NCI-H146 (cell line): ENCODE results near the gene FOXG1.

Experiments used
- DNase-seq: peaks from one replicate; lab custom pipeline; 2025; lab: John Stamatoyannopoulos, UW

Gene FOXG1

DNA sequence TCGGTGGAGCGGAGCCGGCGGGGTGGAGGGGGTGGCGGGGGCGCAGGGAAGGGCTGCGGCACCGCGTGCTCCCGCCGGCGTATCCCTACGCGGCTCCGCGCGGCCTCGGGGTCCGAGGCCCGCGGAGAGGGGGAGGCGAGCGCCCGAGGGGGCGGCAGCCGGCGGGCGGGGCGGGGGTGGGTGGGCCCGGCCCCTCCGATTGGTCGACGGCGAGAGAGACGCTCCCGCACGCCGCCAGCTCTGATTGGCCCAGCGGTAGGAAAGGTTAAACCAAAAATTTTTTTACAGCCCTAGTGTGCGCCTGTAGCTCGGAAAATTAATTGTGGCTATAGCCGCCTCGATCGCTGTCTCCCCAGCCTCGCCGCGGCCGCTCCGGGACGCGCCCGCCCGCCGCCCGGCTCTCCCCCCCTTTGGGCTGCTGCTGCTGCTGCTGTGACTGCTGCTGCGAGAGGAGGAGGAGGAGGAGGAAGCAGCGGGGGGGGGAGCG is at the start of gene FOXG1:
Gene FOXG1 (plus strand): TSS at position 319 of the 487 bp plus-strand sequence. CDS start 493 bp downstream, outside the sequence.
- DNase-seq: no peak

DNA sequence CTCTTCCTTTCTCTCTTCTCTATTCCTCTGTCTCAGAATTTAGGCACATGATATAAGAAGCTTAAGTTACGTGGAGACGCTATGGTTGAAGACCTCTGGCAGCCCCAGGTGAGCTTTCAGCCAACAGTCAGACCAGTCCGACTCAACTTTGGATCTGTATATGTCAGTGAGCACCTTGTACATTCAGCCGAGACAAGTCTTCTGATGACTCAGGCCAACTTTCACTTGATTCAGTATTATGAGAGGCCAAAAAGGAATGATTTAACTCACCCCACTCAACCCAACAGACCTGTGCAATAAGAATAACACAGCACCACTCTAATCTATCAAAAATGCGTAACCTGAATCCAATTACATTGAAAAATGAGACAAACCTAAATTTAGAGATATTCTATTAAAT is 47.5 kb upstream of the FOXG1 start:
- no peak for DNase-seq

DNA sequence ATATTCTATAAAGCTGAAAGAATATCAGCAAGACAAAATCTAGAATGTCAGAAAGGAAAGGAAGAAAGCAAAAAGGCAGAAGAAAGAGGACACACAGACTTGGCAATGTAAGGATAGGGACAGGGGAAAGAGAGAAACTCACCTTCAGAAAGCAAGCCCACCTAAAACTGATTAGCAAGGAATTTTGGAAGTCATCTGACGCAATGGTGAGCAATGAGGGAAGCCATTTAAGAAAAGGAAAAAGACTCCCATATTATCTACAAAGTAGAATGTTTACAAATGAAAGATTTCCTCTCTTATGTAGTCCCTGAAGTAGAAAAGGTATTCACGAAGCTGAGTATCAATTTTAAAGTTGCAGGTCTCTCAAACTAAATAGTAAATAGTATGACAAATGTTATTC is 35.2 kb upstream of the FOXG1 start:
- DNase-seq: no peak

DNA sequence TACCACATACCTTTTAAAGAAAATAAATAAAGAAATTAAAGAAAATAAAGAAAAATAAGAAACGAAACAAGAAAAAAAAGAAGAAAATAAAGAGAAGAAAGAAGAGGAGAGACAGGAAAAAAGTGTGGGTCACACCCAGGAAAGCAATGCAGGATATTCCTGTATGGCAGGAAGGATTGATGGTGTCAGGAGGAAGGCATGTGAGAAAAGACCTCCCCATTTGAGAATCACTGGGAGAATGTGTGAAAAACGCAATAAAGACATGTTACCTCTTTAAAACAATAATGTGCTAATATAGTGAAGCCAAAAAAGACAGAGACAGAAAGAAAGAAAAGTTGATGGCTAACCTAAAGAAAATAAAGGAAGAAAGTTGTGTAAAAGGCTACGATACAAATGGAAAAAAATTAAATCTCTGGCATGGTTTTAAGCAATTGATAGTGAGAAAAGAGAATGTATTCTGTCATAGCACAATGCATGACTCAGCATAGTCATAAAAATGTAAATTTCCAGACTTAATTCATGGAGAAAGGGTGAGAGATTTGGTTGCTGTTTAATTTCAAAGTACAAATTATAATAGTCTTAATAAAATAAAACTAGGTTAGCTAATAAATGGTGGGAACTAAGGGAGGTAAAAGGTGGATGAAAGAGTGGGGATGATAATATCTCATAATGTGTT is 24.3 kb upstream of the FOXG1 start:
- no peak for DNase-seq

DNA sequence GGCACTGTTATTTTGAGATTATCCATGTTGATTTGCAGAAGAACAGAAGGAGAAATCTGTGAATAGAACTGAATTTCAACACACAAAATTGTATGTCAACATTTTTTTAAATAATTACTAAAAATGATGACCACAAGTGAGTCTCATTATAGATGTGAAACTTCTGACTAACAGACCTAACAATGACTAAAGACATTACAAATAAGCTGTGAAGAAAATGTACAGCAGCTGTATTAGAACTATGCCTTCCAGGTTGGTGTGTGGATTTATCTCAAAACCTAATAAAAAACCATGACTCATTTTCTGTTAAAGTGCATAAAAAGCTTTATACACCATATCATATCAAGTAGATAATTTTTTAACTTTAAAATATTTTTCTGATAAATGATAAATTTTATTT is 22.5 kb upstream of the FOXG1 start:
- DNase-seq: peak; percentile 56

DNA sequence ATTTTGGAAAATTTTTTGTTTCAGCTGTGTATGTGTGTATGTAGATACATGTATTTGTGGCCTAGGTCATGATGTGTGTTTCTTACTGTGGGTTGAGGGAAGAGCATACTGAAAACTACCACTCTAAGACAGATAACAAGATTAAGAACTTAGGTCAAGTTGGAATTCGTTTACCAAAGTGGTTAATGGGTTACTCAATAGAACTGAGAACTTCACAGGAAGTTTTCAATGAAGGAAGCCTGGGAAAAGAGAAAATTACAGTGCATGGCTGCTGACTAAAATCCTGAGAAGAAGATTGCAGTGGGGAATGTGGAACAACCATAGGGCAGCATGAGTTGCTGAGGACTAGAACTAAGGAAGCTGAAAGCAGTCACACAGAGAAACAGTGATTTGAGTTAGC is 21.4 kb upstream of the FOXG1 start:
- no peak for DNase-seq

DNA sequence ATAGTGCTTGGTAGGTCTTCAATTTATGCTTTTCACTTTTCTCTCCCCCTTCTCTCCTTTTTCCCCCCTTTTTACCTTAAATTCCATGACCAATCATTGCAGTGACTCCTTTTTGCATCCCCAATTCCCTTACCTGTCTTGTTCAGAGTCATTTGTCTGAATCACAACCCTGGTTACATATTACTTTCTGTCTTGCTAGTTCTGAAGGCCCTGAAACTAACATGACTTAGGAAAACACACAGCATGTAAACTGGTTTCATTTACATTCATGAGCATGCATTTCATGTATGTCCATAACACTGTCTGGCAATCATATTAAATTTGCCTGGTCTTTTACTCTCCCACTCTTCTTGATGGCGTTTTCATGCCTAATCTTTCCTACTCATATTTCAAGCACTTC is 20.3 kb upstream of the FOXG1 start:
- DNase-seq: no peak

DNA sequence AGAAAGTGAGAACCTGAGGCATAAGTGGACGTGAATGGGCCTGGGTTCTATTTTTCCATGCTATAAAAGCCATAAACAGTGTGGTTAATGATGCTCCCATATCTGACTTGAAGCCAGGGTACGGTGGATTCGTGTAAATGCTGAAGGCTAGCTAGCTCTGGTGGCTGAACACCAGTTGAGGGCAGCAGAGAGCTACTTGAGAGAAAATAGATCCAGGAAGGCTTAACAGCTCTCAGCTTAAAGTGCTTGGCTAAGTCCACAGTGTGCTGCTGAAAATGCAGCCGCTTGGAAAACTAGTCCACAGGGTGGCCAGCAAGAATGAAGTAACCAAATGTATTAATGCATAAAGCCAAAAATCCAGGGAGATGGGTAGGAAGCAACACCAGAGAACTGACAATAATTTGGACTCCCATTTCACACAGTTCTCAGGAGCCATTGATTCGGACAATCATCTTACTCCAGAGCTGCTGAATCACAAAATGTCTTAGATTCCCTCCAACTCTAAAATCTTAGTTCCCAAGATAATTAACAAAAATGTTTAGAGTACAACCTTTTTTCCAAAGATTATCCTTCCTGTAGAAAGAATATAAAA is 15.0 kb upstream of the FOXG1 start:
- peak; percentile 92 for DNase-seq

DNA sequence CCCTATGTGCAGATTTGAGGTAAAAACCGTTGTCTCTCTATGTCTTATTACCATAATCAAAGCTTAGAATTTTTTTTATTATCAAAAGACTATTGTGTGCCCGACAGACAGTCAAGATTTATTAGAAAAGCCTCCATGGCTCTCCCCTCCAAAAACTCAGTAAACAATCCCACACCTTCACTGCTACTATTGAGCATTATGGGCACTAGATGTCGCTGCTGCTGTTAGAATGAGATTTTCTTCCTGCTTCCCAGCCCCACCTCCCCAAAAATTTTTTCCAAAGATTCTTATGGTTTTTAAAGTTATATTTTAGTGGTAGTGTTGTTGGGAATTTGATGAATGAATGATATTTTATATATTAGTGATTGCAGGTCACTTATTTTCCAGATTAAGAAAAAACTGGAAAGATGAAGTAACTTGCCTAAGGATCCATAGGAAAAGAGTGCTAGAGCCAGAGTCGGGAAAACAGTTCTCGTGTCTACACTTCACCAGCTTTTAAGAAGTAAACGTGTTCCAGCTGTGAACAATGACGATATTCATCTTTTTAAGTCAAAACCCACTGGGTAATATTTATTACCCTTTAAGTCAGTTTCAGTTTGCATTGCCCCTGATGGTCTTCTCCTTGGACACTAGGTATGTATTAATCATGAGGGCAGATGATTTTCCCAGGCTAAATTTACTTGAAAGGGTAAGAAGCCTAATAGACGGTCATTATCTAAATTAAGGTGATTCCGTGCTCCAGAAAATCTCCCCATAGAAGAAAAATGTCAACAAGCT is 12.2 kb upstream of the FOXG1 start:
- DNase-seq: peak; percentile 90

DNA sequence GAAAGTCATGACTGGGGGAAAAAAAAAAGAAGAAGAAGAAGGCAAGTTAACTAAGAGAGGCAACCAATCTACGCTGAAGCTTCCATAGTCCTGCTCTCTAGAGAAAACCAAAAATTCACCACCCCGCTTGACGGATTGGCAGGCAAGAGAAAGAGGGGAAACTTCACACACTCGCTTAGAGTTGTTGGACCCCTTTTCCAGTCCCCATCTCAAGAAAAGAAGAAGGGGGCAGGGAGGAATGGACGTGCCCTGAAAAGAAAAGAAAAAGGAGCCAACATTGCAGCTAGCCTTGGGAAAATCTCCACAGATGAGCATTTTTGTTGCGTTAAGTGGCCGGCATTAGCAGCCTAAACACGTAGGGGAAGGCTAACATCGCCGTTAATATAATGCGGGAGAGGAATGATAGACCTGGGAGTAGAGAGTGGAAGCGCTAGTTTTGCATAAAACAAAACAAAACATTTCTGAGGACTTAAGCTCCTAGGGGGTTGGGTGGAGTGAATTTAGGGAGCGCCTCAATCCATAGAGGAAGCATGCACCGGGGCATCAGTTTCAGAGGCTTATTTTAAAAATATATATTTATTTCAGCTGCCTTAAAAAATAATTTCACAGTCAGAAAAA is 11.3 kb upstream of the FOXG1 start:
- DNase-seq: peak; percentile 27

DNA sequence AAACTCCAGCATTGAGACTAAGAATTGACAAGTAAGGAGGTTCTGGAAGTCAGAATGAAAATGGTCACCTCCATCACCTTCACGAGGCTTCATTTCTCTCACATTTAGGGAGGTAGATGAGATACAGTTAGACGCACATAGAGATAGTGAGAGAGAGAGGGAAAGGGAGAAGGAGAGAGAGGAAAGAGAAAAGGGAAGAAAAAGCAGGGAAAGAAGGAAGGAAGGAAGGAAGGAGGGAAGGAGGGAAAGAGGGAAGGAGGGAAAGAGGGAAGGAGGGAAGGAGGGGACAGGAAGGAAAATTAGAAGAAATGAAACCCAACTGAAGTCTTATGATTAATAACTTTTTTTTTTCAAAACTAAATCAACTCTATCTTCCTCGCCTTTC is 10.7 kb upstream of the FOXG1 start:
- DNase-seq: no peak

DNA sequence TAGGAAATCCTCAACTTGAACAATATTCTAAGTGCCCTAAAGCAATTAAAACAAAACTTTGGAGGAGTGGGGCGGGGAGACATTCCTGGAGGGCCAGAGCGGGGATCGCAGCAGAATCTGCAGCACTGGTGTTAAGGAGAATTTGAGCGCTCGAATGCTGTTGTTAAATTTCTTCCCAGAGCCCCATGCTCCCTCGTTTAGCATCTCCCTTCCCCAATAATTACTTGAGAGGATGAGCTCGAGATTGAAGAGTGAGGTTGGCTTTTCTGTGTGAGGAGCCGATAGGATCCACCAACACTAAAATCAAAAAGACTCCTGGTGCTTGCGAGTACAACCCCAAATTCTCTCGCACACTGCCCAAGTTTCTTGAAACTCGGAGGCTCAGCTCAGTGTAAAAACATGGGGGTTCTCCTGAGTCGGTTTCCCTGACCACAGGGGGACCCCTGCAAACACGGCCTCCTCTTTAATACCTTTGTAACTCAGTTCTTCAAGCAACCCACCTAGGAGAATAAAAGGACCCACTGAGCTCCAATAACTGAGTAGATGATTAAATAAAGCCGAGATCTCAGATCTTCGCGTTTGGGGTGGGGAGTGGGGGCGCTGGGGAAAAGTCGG is 10.2 kb upstream of the FOXG1 start:
- DNase-seq: no peak

DNA sequence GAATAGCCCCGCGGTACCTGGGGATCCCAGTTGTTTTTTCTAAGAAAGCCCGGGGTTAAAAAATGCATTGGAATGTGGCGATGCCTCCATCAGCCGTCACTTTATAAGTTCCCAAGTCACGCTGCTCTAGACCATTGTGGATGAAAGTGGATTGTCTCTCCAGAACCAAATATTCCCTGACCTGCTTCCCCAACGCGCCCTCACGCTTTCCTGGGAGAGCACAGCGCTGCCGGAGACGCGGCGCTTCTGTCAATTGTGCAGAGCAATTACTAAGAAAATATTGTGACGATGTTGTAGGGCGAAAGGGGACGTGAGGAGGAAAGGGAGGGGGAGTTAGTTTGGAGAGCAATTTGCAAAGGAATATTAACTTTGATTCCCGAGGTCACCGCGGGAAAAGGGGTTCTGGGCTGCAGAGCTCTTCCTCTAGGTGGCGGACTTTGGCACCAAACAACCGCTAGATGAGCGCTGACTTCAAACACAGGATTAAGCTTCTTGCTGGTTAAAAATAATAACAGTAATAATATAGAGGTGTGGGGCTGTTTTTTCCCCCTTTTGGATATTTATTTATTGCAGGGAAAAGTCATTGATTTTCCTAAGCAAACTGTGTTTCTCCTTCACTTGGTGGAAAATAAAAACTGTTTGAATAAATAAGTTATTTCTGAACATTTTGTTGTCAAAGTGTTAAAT is 9.6 kb upstream of the FOXG1 start:
- DNase-seq: no peak

DNA sequence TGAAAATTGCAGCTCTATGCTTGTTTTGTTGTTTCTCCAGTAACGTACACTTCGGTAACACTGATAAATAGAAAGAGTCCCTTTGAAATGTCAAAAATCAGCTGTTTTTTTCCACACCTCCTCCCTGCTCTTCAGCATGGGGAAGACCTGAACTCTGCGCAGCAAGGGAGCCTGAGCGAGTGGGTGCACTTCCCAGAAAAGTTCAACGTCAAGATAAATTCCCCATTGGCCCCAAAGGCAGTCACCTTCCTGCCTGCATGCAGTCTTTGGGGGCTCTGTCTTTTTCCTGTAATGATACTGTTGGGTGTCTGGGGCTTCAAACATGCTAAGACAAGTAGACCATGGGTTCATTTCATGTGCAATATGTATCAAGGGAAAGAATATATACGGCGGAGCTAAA is 8.8 kb upstream of the FOXG1 start:
- DNase-seq: no peak

DNA sequence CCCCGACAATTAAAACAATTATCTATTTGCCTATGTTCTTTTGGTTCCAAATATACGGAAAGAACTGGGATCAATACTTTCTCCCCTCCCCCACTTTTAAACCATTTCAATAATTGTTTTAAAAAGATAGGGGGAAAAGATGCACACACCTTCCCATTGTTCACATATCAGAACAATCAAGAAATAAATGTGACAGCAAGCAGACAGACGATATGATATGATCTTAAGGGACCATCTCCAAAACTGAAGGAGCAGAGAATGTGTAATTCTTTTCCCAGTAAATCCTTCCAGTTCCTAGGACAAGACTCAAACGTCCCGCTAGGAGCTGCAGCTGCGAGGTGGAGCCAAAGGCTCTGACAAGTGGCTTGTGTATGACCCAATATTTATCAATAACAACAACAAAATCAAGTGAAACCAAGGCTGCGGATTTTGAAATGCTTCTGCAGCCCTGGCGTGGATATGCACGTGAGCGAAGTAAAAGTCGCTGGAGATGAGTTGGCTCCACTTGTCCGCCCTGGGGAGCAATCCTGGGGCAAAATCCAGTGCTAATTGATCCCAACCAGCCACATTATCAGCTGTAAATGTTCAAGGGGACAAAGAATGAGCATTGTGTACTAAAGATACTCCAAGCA is 8.2 kb upstream of the FOXG1 start:
- DNase-seq: no peak

DNA sequence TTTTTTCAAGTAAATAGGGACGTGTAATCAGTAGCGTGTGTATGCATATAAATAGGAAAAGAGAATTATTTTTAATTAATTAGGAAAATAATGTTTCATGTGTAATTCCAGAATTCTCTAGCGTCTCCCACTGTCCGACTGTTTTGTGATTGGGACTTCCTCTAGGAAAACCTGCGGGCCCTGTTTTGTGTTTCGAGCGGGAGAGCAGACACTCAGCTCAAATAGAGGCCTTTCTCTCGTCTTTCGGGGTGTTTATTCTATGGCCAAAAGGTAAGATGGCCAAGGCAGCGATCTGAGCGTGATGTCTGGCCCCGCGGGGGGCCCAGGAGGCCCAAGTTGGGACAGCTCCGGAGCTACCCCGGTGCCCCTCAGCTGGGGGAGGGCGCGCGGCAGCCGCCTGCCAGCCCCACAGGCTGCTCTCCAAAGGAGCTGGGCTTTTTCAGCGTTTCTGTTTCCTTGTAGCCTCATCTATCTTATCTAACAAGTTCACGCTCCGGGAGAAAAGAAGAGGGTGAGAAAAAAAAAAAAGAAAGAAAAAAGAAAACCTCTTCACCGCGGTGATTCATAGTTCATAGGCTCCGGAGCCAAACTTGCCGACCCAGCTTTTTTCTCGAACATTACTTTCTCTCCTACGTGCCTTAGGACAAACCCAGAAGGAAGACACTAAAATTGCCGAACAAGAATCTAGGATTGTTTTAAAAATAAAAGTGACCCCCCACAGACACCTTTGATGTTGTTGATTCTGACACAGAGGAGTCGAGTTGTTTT is 7.5 kb upstream of the FOXG1 start:
- DNase-seq: no peak

DNA sequence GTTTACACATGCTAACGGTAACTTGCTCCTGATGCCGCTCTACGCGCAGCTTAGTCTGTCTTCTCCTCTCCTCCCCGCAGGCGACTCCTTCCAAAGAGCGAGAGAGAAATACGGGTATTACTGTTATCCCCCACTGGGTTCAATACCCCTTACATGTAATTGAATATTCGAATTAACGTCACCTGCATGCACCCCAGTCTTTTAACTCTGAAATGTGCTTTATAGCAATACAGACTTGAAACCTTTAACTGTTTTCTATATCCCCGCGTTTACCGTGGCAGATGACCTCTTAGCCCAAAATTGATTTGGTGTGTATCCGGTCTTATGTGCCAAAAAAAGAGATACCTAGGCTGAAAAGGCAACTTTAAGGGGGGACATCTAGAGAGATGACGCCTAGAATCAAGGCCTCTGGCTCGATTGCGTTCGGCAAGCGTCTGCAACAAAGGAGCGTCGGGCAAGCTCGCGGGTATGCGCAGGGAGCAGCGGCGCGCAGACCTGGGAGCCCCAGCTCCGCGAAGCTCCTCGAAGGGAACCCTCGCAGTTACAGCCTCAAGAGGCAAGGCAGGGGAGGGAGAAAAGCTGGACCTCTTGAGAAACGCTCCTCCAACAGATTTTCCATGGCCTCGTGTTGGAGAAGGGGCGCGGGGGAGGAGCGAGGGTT is 6.8 kb upstream of the FOXG1 start:
- DNase-seq: no peak

DNA sequence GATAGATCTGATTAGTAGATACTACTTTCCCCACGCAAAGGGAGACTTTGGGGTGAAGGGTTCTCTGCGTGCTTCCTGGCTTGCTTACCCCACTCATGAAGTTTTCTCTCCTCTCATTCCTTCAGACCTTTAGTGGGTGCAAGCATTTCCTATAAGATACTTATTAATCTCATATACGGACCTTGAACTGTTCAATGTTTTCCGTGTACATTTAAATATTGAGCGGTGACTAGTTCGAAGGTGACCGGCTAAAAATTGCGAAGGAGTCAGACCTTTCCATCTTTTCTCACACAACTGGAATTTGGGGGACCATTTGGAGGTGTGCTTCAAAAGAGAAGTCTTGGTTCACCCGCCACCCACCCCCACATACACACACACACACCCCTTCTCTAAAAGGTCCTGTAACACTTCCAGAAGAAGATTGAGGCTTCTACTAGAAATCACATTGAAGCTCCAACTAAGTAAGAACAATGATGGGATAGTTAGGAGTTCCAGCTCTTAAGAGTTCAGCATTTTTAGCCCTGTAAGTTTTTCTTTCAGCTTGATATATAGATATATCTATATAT is 6.1 kb upstream of the FOXG1 start:
- DNase-seq: no peak

DNA sequence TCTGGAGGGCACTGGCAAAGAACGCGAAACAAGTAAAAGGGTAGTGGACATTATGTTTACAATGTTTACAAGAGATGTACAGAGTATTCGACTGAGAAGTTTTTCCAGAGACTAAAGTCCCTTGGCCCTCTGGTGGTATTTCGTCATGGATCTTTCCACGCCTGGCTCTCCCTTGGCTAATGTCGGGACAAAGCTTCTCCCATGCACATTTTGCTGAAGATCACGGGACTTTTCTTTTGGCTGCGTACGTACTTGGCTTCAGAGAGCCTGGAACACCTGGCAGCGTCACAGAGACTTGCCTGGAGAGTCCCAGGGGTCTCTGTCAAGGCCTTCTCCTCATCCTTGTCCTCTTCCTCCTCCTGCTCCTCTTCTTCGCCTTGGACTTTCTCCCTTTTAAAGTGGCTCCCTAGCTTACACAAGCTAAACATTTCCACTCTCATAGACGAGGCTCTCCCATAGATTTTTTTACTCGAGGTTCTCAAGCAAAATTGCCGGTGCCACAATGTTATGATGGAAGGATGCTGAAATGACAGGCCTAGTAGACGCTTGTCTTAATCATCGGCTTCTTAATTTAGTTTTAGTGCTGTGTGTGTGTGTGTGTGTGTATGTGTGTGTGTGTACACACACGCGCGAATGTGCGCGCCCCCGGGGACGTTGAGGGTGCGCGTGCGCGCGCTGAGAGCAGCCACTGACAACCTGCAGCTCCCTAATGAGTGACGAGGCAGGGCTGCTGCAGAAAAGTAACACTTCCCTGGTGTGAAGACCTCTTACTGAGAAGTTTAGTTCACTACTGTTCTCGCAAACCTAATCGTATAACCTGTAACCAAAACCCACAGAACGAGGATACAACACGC is 4.9 kb upstream of the FOXG1 start:
- no peak for DNase-seq
